CD14-positive monocyte (primary cell): ENCODE measurements around the gene TREX2. TPM values are rescaled to one million over a fixed set of nuclear protein-coding genes. Genes with fewer than 3 reads are reported as not detected.

Experiments used
- DNase-seq, 3 donors: peaks; one replicate each; pipeline ENCODE4 v3.0.0-alpha.2; 2011 to 2022
- H2AFZ ChIP-seq: 2 replicates; pipeline ENCODE4 v1.6.0; 2012; ENCODE audit warnings: mild to moderate bottlenecking, low read depth, low read length, inconsistent platforms; ENCODE audit not compliant: insufficient read depth, poor library complexity, severe bottlenecking
- H3K27ac ChIP-seq, 2 donors: 1 replicate in 1 of 2; 2 replicates in 1 of 2; pipeline ENCODE4 v1.5.1; 2012 to 2013; ENCODE audit warnings: low read length in 2 of 2, control low read depth in 1 of 2, inconsistent platforms in 1 of 2, low read depth in 1 of 2, mild to moderate bottlenecking in 1 of 2
- H3K27me3 ChIP-seq, 2 donors: one replicate each; pipeline versions ENCODE4 v1.6.0 to v1.6.1; 2011 to 2013; ENCODE audit warnings: low read length in 2 of 2; ENCODE audit not compliant: control insufficient read depth in 2 of 2, insufficient read depth in 2 of 2
- H3K36me3 ChIP-seq, 2 donors: replicated peaks in 1 of 2; 1 replicate in 1 of 2; 2 replicates in 1 of 2; pipeline versions ENCODE4 v1.5.1 to v1.6.1; 2012 to 2013; ENCODE audit warnings: low read length in 2 of 2, control low read depth in 1 of 2, inconsistent platforms in 1 of 2, mild to moderate bottlenecking in 1 of 2; ENCODE audit not compliant: insufficient read depth in 2 of 2, control insufficient read depth in 1 of 2
- H3K4me1 ChIP-seq, 2 donors: 1 replicate in 1 of 2; 2 replicates in 1 of 2; pipeline versions ENCODE4 v1.5.1 to v1.6.1; 2012 to 2013; ENCODE audit warnings: low read length in 2 of 2, control low read depth in 1 of 2, inconsistent platforms in 1 of 2, mild to moderate bottlenecking in 1 of 2, moderate library complexity in 1 of 2; ENCODE audit not compliant: insufficient read depth in 2 of 2, control insufficient read depth in 1 of 2
- H3K4me2 ChIP-seq: replicated peaks from 2 replicates; pipeline ENCODE3; 2012; ENCODE audit warnings: low read length, moderate library complexity, mild to moderate bottlenecking; ENCODE audit not compliant: poor library complexity, severe bottlenecking; ENCODE audit errors: extremely low read depth
- H3K4me3 ChIP-seq, 3 experiments: fragments of 200-600 bp in 1 of 3; sonication (generic) in 1 of 3; replicated peaks in 1 of 3; 1 replicate in 2 of 3; 2 replicates in 1 of 3; pipeline ENCODE4 v1.5.1; 2011 to 2013; ENCODE audit warnings: low read length in 3 of 3, mild to moderate bottlenecking in 3 of 3, control low read depth in 2 of 3, low read depth in 2 of 3, inconsistent platforms in 1 of 3, moderate library complexity in 1 of 3
- H3K79me2 ChIP-seq: 2 replicates; pipeline ENCODE4 v1.6.0; 2012; ENCODE audit warnings: mild to moderate bottlenecking, control low read depth, inconsistent platforms, low read length, moderate library complexity; ENCODE audit not compliant: insufficient read depth
- H3K9ac ChIP-seq: 2 replicates; pipeline ENCODE4 v1.6.0; 2017; ENCODE audit warnings: low read length, mild to moderate bottlenecking; ENCODE audit not compliant: insufficient read depth, poor library complexity, severe bottlenecking
- H3K9me3 ChIP-seq, 2 donors: replicated peaks in 1 of 2; 1 replicate in 1 of 2; 2 replicates in 1 of 2; pipeline versions ENCODE4 v1.5.1 to v1.6.1; 2012 to 2013; ENCODE audit warnings: low read length in 2 of 2, control low read depth in 1 of 2; ENCODE audit not compliant: control insufficient read depth in 1 of 2, insufficient read depth in 1 of 2
- H4K20me1 ChIP-seq: 2 replicates; pipeline ENCODE4 v1.6.0; 2012; ENCODE audit warnings: mild to moderate bottlenecking, low read length, control low read depth, moderate library complexity; ENCODE audit not compliant: insufficient read depth
- H3K27ac Mint-ChIP-seq, 7 donors: one replicate each; pipeline ENCODE4 v1.8.0; 2020; ENCODE audit warnings: mild to moderate bottlenecking in 7 of 7, mixed read lengths in 7 of 7, moderate library complexity in 6 of 7, inconsistent platforms in 2 of 7
- H3K27me3 Mint-ChIP-seq, 3 donors: one replicate each; pipeline ENCODE4 v1.8.0; 2021 to 2022; ENCODE audit warnings: low read depth in 3 of 3, mild to moderate bottlenecking in 3 of 3, mixed read lengths in 3 of 3, moderate library complexity in 3 of 3, inconsistent platforms in 1 of 3
- H3K36me3 Mint-ChIP-seq, 2 donors: one replicate each; pipeline ENCODE4 v1.8.0; 2020; ENCODE audit warnings: mixed read lengths in 2 of 2, inconsistent platforms in 1 of 2, mild to moderate bottlenecking in 1 of 2
- H3K4me1 Mint-ChIP-seq: one replicate; pipeline ENCODE4 v1.8.0; 2020; ENCODE audit warnings: mild to moderate bottlenecking, mixed read lengths
- H3K4me3 Mint-ChIP-seq, 2 donors: one replicate each; pipeline ENCODE4 v1.8.0; 2020; ENCODE audit warnings: mild to moderate bottlenecking in 2 of 2, mixed read lengths in 2 of 2, moderate library complexity in 1 of 2
- H3K9me3 Mint-ChIP-seq, 7 donors: one replicate each; pipeline ENCODE4 v1.8.0; 2020 to 2022; ENCODE audit warnings: mixed read lengths in 7 of 7, mild to moderate bottlenecking in 6 of 7, moderate library complexity in 6 of 7, inconsistent platforms in 2 of 7
- CTCF ChIP-seq: fragments of 200-600 bp; IDR thresholded peaks from one replicate; pipeline ENCODE4 v1.8.0; 2022; ENCODE audit warnings: antibody characterized with exemption, mild to moderate bottlenecking
- WGBS: methylation state at CpG from one replicate; pipeline ENCODE4 v1.1.5; 2013; ENCODE audit warnings: missing lambda C conversion rate; ENCODE audit not compliant: insufficient coverage; 5-methylcytosine and 5-hydroxymethylcytosine counted together
- intact Hi-C, 2 donors: fragments of 100-400 bp; cut with micrococcal nuclease; formaldehyde crosslinking; loops; one replicate each; pipeline versions ENCODE4 v1.15.0 to v1.15.1; 2023
- polyA plus RNA-seq, 3 donors: library from polyadenylated mRNA; depleted of rRNA in 1 of 3; unstranded in 2 of 3; stranded (reverse) in 1 of 3; fragments of 300-500 nt in 2 of 3; fragments of >200 nt in 1 of 3; fragmentation: Illumina TruSeq in 2 of 3; gene quantifications; 1 replicate in 2 of 3; 2 replicates in 1 of 3; pipeline ENCODE4 v1.2.3, GENCODE V29; 2012 to 2021

Gene TREX2
- polyA plus RNA-seq, 3 donors: 1.5 TPM; not detected in 2

DNA sequence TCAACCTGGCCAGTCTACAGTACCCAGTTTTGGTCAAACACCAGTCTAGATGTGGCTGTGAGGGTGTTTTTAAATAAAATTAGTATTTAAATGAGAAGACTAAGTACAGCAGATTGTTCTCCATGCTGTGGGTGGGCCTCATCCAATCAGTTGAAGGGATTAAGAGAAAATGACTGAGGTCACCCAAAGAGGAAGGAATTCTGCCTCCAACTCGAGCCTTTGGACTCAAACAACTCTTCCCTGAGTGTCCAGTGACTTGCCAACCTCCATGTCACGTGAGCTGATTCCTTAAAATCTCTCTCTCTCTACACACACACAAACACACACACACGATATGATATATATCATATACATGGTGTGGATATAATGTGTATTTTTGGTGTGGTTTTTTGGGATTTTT lies 10.0 kb downstream of the TREX2 start:
- peaks cover 2 to 9% of the 10 kb centered on the region in 2 donors for H3K9me3 ChIP-seq
- no peak overlapping the region for H3K27ac Mint-ChIP-seq
- no peaks in the 10 kb centered on the region for H3K4me1 ChIP-seq
- H3K4me3 ChIP-seq: no peak overlapping the region
- H3K4me1 Mint-ChIP-seq: no peaks in the 10 kb centered on the region
- whole genome bisulfite sequencing: no CpG with 5 or more reads among the region's 3 CpGs
- TF ChIP-seq CTCF: no peak
- no peak overlapping the region for H3K9ac ChIP-seq
- peaks cover 0 to 5% (median 2%) of the 10 kb centered on the region in 3 donors for H3K27me3 Mint-ChIP-seq
- H3K27me3 ChIP-seq: no peaks in the 10 kb centered on the region
- no peaks in the 10 kb centered on the region for H3K36me3 Mint-ChIP-seq
- DNase-seq: no peak
- H2AFZ ChIP-seq: no peak overlapping the region
- H3K79me2 ChIP-seq: no peaks in the 10 kb centered on the region
- H3K4me3 Mint-ChIP-seq: no peak overlapping the region
- no peaks in the 10 kb centered on the region for H3K36me3 ChIP-seq
- no peak overlapping the region for H3K4me2 ChIP-seq
- H3K9me3 Mint-ChIP-seq: peaks cover 0 to 11% (median 5%) of the 10 kb centered on the region in 7 donors
- H4K20me1 ChIP-seq: no peaks in the 10 kb centered on the region
- intact Hi-C loops: no loop called here
- H3K27ac ChIP-seq: no peak overlapping the region

- H3K4me1 ChIP-seq: no peaks in the 10 kb centered on the region
- H3K27me3 ChIP-seq: no peaks in the 10 kb centered on the region
- DNase-seq: no peak
- no peak overlapping the region for H3K27ac ChIP-seq
- H3K9ac ChIP-seq: no peak overlapping the region
- H4K20me1 ChIP-seq: no peaks in the 10 kb centered on the region
- H3K27ac Mint-ChIP-seq: no peak overlapping the region
- peaks cover 4 to 13% of the 10 kb centered on the region in 2 donors for H3K9me3 ChIP-seq
- 95% methylated on average over 4 of the region's 8 CpGs for WGBS
- H3K4me2 ChIP-seq: no peak overlapping the region
- H3K9me3 Mint-ChIP-seq: peaks cover 0 to 19% (median 12%) of the 10 kb centered on the region in 7 donors
- no peaks in the 10 kb centered on the region for H3K36me3 ChIP-seq
- no peak overlapping the region for H3K4me3 Mint-ChIP-seq
- no peak for TF ChIP-seq CTCF
- intact Hi-C loops: no loop called here
- no peaks in the 10 kb centered on the region for H3K4me1 Mint-ChIP-seq
- no peak overlapping the region for H3K4me3 ChIP-seq
- H3K36me3 Mint-ChIP-seq: no peaks in the 10 kb centered on the region
- no peak overlapping the region for H2AFZ ChIP-seq
- peaks cover 0 to 5% (median 4%) of the 10 kb centered on the region in 3 donors for H3K27me3 Mint-ChIP-seq
- H3K79me2 ChIP-seq: no peaks in the 10 kb centered on the region
Measured at GRCh38 chrX:153434801-153435200, 11.1 kb downstream of the TREX2 start.
